Body of pancreas (tissue), 4 donors: ENCODE results near the gene CAMTA1. TPM values are rescaled to one million over a fixed set of nuclear protein-coding genes. Genes with fewer than 3 reads are reported as not detected.

Experiments
- ATAC-seq: fragments of 150-250 bp; one replicate; pipeline ENCODE4 v1.9.1; 2016
- DNase-seq, 4 donors: peaks; one replicate each; pipeline ENCODE4 v3.0.0-alpha.2; 2019
- H3K27ac ChIP-seq, 4 donors: fragments of 200-600 bp; sonication (generic); 1 replicate in 3 of 4; 2 replicates in 1 of 4; pipeline versions ENCODE4 v1.5.1 to v1.6.1; 2016 to 2019; ENCODE audit warnings: mild to moderate bottlenecking in 1 of 4, mixed read lengths in 1 of 4, moderate library complexity in 1 of 4
- H3K27me3 ChIP-seq, 2 donors: fragments of 200-600 bp; sonication (generic); one replicate each; pipeline ENCODE4 v1.6.0; 2016; ENCODE audit warnings: mild to moderate bottlenecking in 1 of 2
- H3K36me3 ChIP-seq, 2 donors: fragments of 200-600 bp; sonication (generic); replicated peaks in 1 of 2; 2 replicates each; pipeline ENCODE4 v1.5.1; 2016; ENCODE audit warnings: low read depth in 2 of 2; ENCODE audit not compliant: insufficient read depth in 1 of 2
- H3K4me1 ChIP-seq: fragments of 200-600 bp; sonication (generic); one replicate; pipeline ENCODE4 v1.6.0; 2016
- H3K4me3 ChIP-seq, 2 donors: fragments of 200-600 bp; sonication (generic); 1 replicate in 1 of 2; 2 replicates in 1 of 2; pipeline ENCODE4 v1.5.1; 2016 to 2019
- H3K9me3 ChIP-seq, 3 donors: fragments of 200-600 bp; sonication (generic); 1 replicate in 2 of 3; 2 replicates in 1 of 3; pipeline ENCODE4 v1.5.1; 2016
- POLR2A ChIP-seq, 3 donors: fragments of 450-650 bp; IDR thresholded peaks; one replicate each; pipeline ENCODE4 v1.6.1; 2016; ENCODE audit warnings: antibody characterized with exemption in 3 of 3, mild to moderate bottlenecking in 2 of 3
- WGBS, 2 donors: methylation state at CpG; one replicate each; pipeline ENCODE4 v1.1.5; 2017; 5-methylcytosine and 5-hydroxymethylcytosine counted together
- intact Hi-C: fragments of 100-400 bp; cut with DNase I; formaldehyde crosslinking; loops from one replicate; pipeline ENCODE4 v1.15.1; 2023
- total RNA-seq, 2 donors: library from RNA; depleted of rRNA; stranded (reverse); fragments of >200 nt; gene quantifications; one replicate each; pipeline ENCODE4 v1.1.0, GENCODE V29; 2016
- TF ChIP-seq, protein P1 (sequence below), 7 experiments: fragments of 450-650 bp in 4 of 7; fragments of 200-600 bp in 3 of 7; sonication (generic) in 3 of 7; IDR thresholded peaks; one replicate each; pipeline ENCODE4 v1.5.1; 2016 to 2019; ENCODE audit warnings: antibody characterized with exemption in 7 of 7

Gene CAMTA1
- total RNA-seq, 2 donors from 2014 or later, result 36.3 to 59.7 TPM

- DNase-seq (peak; percentile 98 to 99 (median 98)), ATAC-seq (peak; percentile 95)
- Histone ChIP-seq H3K4me1 (peaks cover 35% of the 10 kb centered on the region), H3K27me3 (no peaks in the 10 kb centered on the region), H3K9me3 (no peaks in the 10 kb centered on the region), H3K36me3 (peaks cover 0 to 7% of the 10 kb centered on the region in 2 donors), H3K27ac (peak within 1 kb of the TSS; percentile 89 to 97 (median 91)), H3K4me3 (peak within 1 kb of the TSS; percentile 15 to 62)
- 0% methylated on average over 69 of the region's 90 CpGs; no CpG with 5 or more reads in 1 of the 2 donors for WGBS, 2 donors
- intact Hi-C loops, result no loop called here
- TF ChIP-seq, protein P1, sequence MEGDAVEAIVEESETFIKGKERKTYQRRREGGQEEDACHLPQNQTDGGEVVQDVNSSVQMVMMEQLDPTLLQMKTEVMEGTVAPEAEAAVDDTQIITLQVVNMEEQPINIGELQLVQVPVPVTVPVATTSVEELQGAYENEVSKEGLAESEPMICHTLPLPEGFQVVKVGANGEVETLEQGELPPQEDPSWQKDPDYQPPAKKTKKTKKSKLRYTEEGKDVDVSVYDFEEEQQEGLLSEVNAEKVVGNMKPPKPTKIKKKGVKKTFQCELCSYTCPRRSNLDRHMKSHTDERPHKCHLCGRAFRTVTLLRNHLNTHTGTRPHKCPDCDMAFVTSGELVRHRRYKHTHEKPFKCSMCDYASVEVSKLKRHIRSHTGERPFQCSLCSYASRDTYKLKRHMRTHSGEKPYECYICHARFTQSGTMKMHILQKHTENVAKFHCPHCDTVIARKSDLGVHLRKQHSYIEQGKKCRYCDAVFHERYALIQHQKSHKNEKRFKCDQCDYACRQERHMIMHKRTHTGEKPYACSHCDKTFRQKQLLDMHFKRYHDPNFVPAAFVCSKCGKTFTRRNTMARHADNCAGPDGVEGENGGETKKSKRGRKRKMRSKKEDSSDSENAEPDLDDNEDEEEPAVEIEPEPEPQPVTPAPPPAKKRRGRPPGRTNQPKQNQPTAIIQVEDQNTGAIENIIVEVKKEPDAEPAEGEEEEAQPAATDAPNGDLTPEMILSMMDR (IDR thresholded peaks at IDR 0.05), result no peak
- no peak for TF ChIP-seq POLR2A (IDR thresholded peaks at IDR 0.05)
These were observed 998.7 kb downstream of the CAMTA1 start, which contains the start of gene PER3 for GRCh38 chr1:7783826-7784491. Gene PER3 (plus strand): TSS chr1:7784291. CDS start chr1:7784878, 587 bp downstream.

GRCh38 chr1:7784492-7785071, 999.3 kb downstream of the CAMTA1 start:
- Histone ChIP-seq H3K4me3 (peak overlapping the region; percentile 3 to 62), H3K36me3 (peaks cover 0 to 7% of the 10 kb centered on the region in 2 donors), H3K4me1 (peaks cover 35% of the 10 kb centered on the region), H3K27me3 (no peaks in the 10 kb centered on the region), H3K27ac (peak overlapping the region; percentile 89 to 97 (median 91)), H3K9me3 (no peaks in the 10 kb centered on the region)
- TF ChIP-seq, protein P1 (IDR thresholded peaks at IDR 0.05), result no peak
- peak in 2 of 3 donors; percentile 56 for TF ChIP-seq POLR2A (IDR thresholded peaks at IDR 0.05)
- ATAC-seq (peak; percentile 15), DNase-seq (peak; percentile 46 to 59 (median 51))
- intact Hi-C loops, result no loop called here
- 23 to 41% methylated on average over 32 to 52 of the region's 52 CpGs for WGBS, 2 donors

DNA sequence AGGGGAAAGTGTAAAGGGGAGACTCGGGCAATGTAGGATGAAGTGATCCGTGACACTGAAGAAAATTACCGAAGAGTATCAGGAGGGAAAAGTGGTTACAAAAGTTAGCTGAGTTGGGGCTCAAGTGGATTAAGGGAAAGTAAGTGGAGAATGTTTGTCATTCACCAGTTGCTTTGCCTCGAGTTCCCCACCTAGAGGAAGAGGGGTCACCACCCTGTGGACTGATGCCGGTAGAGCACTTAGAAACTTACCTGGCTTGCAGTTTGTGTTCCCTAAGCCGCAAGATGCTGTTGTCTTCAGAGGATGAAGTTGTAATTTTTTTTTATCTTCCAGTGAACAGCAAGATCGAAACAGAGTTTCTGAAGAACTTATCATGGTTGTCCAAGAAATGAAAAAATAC, 999.9 kb downstream of the CAMTA1 start:
- 56 to 68% methylated on average over 7 of the region's 7 CpGs for WGBS, 2 donors
- intact Hi-C loops, result no loop called here
- peak overlapping the region in 3 of 4 donors; percentile 89 to 97 (median 89) for H3K27ac ChIP-seq

GRCh38 chr1:7786795-7787194, 1001.5 kb downstream of the CAMTA1 start:
- H3K27ac ChIP-seq, result peak overlapping the region in 1 of 4 donors; percentile 13

More for the DNA sequence above, 999.9 kb downstream of the CAMTA1 start:
- Histone ChIP-seq H3K27me3 (no peaks in the 10 kb centered on the region), H3K9me3 (no peaks in the 10 kb centered on the region), H3K36me3 (peaks cover 0 to 3% of the 10 kb centered on the region in 2 donors), H3K4me3 (peak overlapping the region in 1 of 2 donors; percentile 62), H3K4me1 (peaks cover 35% of the 10 kb centered on the region)
- ATAC-seq, result no peak
- DNase-seq, result no peak
- no peak for TF ChIP-seq POLR2A (IDR thresholded peaks at IDR 0.05)
- TF ChIP-seq, protein P1 (IDR thresholded peaks at IDR 0.05), result no peak

More at GRCh38 chr1:7786795-7787194, 1001.5 kb downstream of the CAMTA1 start:
- Histone ChIP-seq H3K4me1 (peaks cover 35% of the 10 kb centered on the region), H3K4me3 (no peak overlapping the region), H3K36me3 (no peaks in the 10 kb centered on the region), H3K27me3 (no peaks in the 10 kb centered on the region), H3K9me3 (peaks cover 0 to 9% (median 0%) of the 10 kb centered on the region in 3 donors)
- TF ChIP-seq POLR2A (IDR thresholded peaks at IDR 0.05), result no peak
- TF ChIP-seq, protein P1 (IDR thresholded peaks at IDR 0.05), result no peak
- WGBS, 2 donors, result 45 to 55% methylated on average over 5 of the region's 5 CpGs
- DNase-seq (no peak), ATAC-seq (no peak)
- intact Hi-C loops, result no loop called here
